DND-41 (cell line): ENCODE data around the gene SLC19A3.
"Not testable (repeated sequence)": the region's sequence is repeated elsewhere in the genome, so short reads cannot be mapped to it uniquely, and the experiment has no call there.

Experiments
- ATAC-seq: fragments of 200-7000 bp; cut with Tn5 transposase; 3 replicates; pipeline ENCODE4 v1.9.1; 2021; ENCODE audit warnings: low read depth; ENCODE audit not compliant: insufficient read depth
- DNase-seq: peaks from one replicate; pipeline ENCODE4 v3.0.0-alpha.2; 2020
- H2AFZ ChIP-seq: 2 replicates; pipeline ENCODE4 v1.6.0; 2012; ENCODE audit warnings: low read depth, low read length
- H3K27ac ChIP-seq: 2 replicates; pipeline ENCODE4 v1.5.1; 2012; ENCODE audit warnings: low read length, inconsistent platforms
- H3K27me3 ChIP-seq: fragments of 200-600 bp; sonication (generic); 2 replicates; pipeline ENCODE4 v1.6.0; 2012; ENCODE audit warnings: low read length, mild to moderate bottlenecking, inconsistent platforms; ENCODE audit not compliant: insufficient read depth, poor library complexity
- H3K36me3 ChIP-seq: 2 replicates; pipeline ENCODE4 v1.5.1; 2012; ENCODE audit warnings: low read length, inconsistent platforms; ENCODE audit not compliant: insufficient read depth
- H3K4me1 ChIP-seq: 2 replicates; pipeline ENCODE4 v1.5.1; 2012; ENCODE audit warnings: mild to moderate bottlenecking, low read length; ENCODE audit not compliant: insufficient read depth
- H3K4me2 ChIP-seq: 2 replicates; pipeline ENCODE4 v1.6.0; 2012; ENCODE audit warnings: mild to moderate bottlenecking, moderate library complexity, low read length, inconsistent platforms; ENCODE audit not compliant: insufficient read depth
- H3K4me3 ChIP-seq, 2 experiments: fragments of 200-600 bp in 1 of 2; shearing (Covaris generic) in 1 of 2; 2 replicates each; pipeline ENCODE4 v1.5.1; 2012 to 2016; ENCODE audit warnings: inconsistent platforms in 2 of 2, low read length in 2 of 2, mild to moderate bottlenecking in 2 of 2, low read depth in 1 of 2, moderate library complexity in 1 of 2
- H3K79me2 ChIP-seq: 2 replicates; pipeline ENCODE4 v1.6.0; 2012; ENCODE audit warnings: low read length, inconsistent platforms; ENCODE audit not compliant: insufficient read depth
- H3K9ac ChIP-seq: 2 replicates; pipeline ENCODE4 v1.6.0; 2012; ENCODE audit warnings: low read depth, mild to moderate bottlenecking, inconsistent platforms, low read length, moderate library complexity
- H3K9me3 ChIP-seq: 2 replicates; pipeline ENCODE4 v1.5.1; 2012; ENCODE audit warnings: low read length, moderate library complexity, mild to moderate bottlenecking, inconsistent platforms; ENCODE audit not compliant: insufficient read depth, severe bottlenecking
- H4K20me1 ChIP-seq: 2 replicates; pipeline ENCODE4 v1.6.0; 2012; ENCODE audit warnings: low read length; ENCODE audit not compliant: insufficient read depth
- CTCF ChIP-seq: IDR thresholded peaks from 2 replicates; pipeline ENCODE4 v1.5.1; 2012; ENCODE audit warnings: borderline replicate concordance, low read length, moderate library complexity, mild to moderate bottlenecking; ENCODE audit not compliant: poor library complexity, severe bottlenecking; ENCODE audit errors: extremely low read depth
- EZH2 ChIP-seq: IDR thresholded peaks from 3 replicates; pipeline ENCODE4 v1.6.1; 2012; ENCODE audit warnings: borderline replicate concordance, low read depth, mild to moderate bottlenecking, moderate library complexity, low read length, inconsistent platforms; ENCODE audit not compliant: severe bottlenecking

The SLC19A3 gene

DNA sequence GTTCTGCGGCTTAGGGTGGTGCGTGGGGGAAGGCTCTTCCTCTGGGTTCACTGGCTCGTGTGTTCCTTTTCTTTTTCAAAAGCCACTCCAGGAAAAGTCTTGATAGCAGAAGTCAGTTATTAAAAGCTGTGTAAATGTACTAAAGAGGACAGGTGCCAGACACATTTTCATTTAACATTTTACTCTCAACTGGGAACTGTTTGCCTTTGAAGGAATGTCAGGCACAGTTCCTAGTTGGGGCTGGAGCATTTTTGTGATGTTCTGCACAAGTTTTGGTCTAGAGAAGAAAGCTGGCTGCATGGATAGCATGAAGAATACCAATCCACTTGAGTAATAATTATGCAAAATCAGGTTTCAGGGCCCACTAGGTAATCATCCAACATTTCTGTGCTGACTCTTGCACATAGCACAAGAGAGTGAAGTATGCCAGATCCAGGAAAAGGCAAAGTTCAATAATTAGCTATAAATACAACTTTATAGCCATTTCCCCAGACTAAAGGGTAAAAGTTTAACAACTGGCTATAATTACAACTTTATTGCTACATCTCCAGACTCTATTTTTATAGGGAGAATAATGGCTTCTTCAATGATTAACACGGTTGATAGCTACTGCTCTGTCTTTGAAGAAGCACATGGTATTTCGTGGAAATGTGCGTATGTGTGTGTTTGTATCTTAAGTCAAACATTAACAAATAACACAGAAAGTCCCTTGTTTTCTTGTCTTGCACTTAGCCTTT is 44.1 kb upstream of the SLC19A3 start:
- Histone ChIP-seq H3K4me1 (no peaks in the 10 kb centered on the region), H3K9me3 (no peaks in the 10 kb centered on the region), H3K4me2 (no peak overlapping the region), H3K79me2 (no peaks in the 10 kb centered on the region), H2AFZ (no peak overlapping the region), H3K4me3 (no peak overlapping the region), H4K20me1 (no peaks in the 10 kb centered on the region), H3K9ac (no peak overlapping the region), H3K36me3 (no peaks in the 10 kb centered on the region), H3K27ac (no peak overlapping the region), H3K27me3 (no peaks in the 10 kb centered on the region)
- no peak for DNase-seq
- TF ChIP-seq CTCF (no peak), EZH2 (no peak)
- no peak for ATAC-seq

GRCh38 chr2:227759411-227760118 is 41.7 kb upstream of the SLC19A3 start:
- TF ChIP-seq CTCF: no peak
- TF ChIP-seq EZH2: no peak
- no peak overlapping the region for H2AFZ ChIP-seq
- DNase-seq (no peak), ATAC-seq (no peak)
- no peak overlapping the region for H3K4me2 ChIP-seq
- no peaks in the 10 kb centered on the region for H3K36me3 ChIP-seq
- no peaks in the 10 kb centered on the region for H3K4me1 ChIP-seq
- no peaks in the 10 kb centered on the region for H3K79me2 ChIP-seq
- no peaks in the 10 kb centered on the region for H3K9me3 ChIP-seq
- no peaks in the 10 kb centered on the region for H4K20me1 ChIP-seq
- H3K4me3 ChIP-seq: no peak overlapping the region
- no peaks in the 10 kb centered on the region for H3K27me3 ChIP-seq
- H3K9ac ChIP-seq: no peak overlapping the region
- no peak overlapping the region for H3K27ac ChIP-seq

- ATAC-seq, H3K27me3 ChIP-seq, H3K4me1 ChIP-seq, H3K27ac ChIP-seq, H3K4me3 ChIP-seq, H4K20me1 ChIP-seq, H3K4me2 ChIP-seq, H3K9me3 ChIP-seq, H3K36me3 ChIP-seq, H3K79me2 ChIP-seq, H2AFZ ChIP-seq, H3K9ac ChIP-seq, DNase-seq: not testable (repeated sequence)
Measured at GRCh38 chr2:227756261-227756660, 38.4 kb upstream of the SLC19A3 start.

- TF ChIP-seq CTCF: no peak
- no peak for TF ChIP-seq EZH2
- H3K36me3 ChIP-seq: no peaks in the 10 kb centered on the region
- ATAC-seq (no peak), DNase-seq (no peak)
- no peak overlapping the region for H3K4me3 ChIP-seq
- no peak overlapping the region for H2AFZ ChIP-seq
- no peaks in the 10 kb centered on the region for H3K4me1 ChIP-seq
- H3K9me3 ChIP-seq: no peaks in the 10 kb centered on the region
- no peak overlapping the region for H3K9ac ChIP-seq
- no peaks in the 10 kb centered on the region for H4K20me1 ChIP-seq
- H3K27me3 ChIP-seq: no peaks in the 10 kb centered on the region
- H3K4me2 ChIP-seq: no peak overlapping the region
- H3K79me2 ChIP-seq: no peaks in the 10 kb centered on the region
- no peak overlapping the region for H3K27ac ChIP-seq
Measured at GRCh38 chr2:227748079-227748478, 30.3 kb upstream of the SLC19A3 start.
